Panc1 (cell line): ENCODE results near the gene SLC32A1. TPM values are rescaled to one million over a fixed set of nuclear protein-coding genes. Genes with fewer than 3 reads are reported as not detected.

Experiments
- ATAC-seq: fragments of 200-7000 bp; cut with Tn5 transposase; 2 replicates; pipeline ENCODE4 v1.9.1; 2020; ENCODE audit warnings: mild to moderate bottlenecking, moderate library complexity
- BruUV-seq: library from RNA; stranded (reverse); fragments of 400-500 nt; replicated peaks from 2 replicates; lab custom pipeline; 2021; lab: Mats Ljungman, UMichigan
- CTCF ChIA-PET: fragments of 300-600 bp; sonication (Branson Sonifier 250); formaldehyde crosslinking; loops from one replicate; lab custom pipeline; 2022; ENCODE audit warnings: antibody characterized with exemption; lab: Charles Lee
- POLR2A ChIA-PET: fragments of 300-600 bp; sonication (Branson Sonifier 250); formaldehyde crosslinking; loops from one replicate; lab custom pipeline; 2022; ENCODE audit warnings: antibody characterized with exemption; lab: Charles Lee
- DNase-seq: peaks from one replicate; pipeline ENCODE4 v3.0.0-alpha.2; 2010; ENCODE audit warnings: low read depth, low spot score
- H3K27ac ChIP-seq: 2 replicates; pipeline ENCODE4 v1.5.1; 2011; ENCODE audit warnings: mild to moderate bottlenecking, low read length, inconsistent platforms
- H3K27me3 ChIP-seq: fragments of 200-500 bp; sonication (Bioruptor generic); 2 replicates; pipeline ENCODE4 v1.6.0; 2014; ENCODE audit warnings: low read length, inconsistent platforms; ENCODE audit not compliant: control insufficient read depth, insufficient read depth
- H3K36me3 ChIP-seq: fragments of 200-500 bp; sonication (Bioruptor generic); 2 replicates; pipeline ENCODE4 v1.5.1; 2014; ENCODE audit warnings: inconsistent platforms, mild to moderate bottlenecking, low read length, moderate library complexity; ENCODE audit not compliant: control insufficient read depth, insufficient read depth
- H3K4me1 ChIP-seq: 2 replicates; pipeline ENCODE4 v1.5.1; 2011; ENCODE audit warnings: inconsistent platforms, mild to moderate bottlenecking, low read length, moderate library complexity; ENCODE audit not compliant: control insufficient read depth, insufficient read depth
- H3K4me3 ChIP-seq, 2 experiments: 2 replicates each; pipeline ENCODE4 v1.5.1; 2011 to 2012; ENCODE audit warnings: low read depth in 2 of 2, low read length in 2 of 2, mild to moderate bottlenecking in 2 of 2, inconsistent platforms in 1 of 2, moderate library complexity in 1 of 2
- H3K9me3 ChIP-seq: fragments of 200-500 bp; sonication (Bioruptor generic); 2 replicates; pipeline ENCODE4 v1.5.1; 2014; ENCODE audit warnings: low read depth, mild to moderate bottlenecking, inconsistent platforms, low read length, moderate library complexity; ENCODE audit not compliant: control insufficient read depth, insufficient read depth
- CTCF ChIP-seq: fragments of 450-650 bp; IDR thresholded peaks from 2 replicates; pipeline ENCODE4 v1.5.1; 2017; ENCODE audit warnings: mild to moderate bottlenecking
- POLR2AphosphoS5 ChIP-seq: IDR thresholded peaks from 2 replicates; pipeline ENCODE4 v1.6.1; 2012; ENCODE audit warnings: mild to moderate bottlenecking, low read depth, low read length, moderate library complexity
- REST ChIP-seq, 2 experiments: IDR thresholded peaks; 2 replicates each; pipeline ENCODE4 v1.6.1; 2011 to 2012; ENCODE audit warnings: low read depth in 2 of 2, control low read depth in 1 of 2, low read length in 1 of 2, mild to moderate bottlenecking in 1 of 2, moderate library complexity in 1 of 2; ENCODE audit not compliant: insufficient read depth in 1 of 2
- SIN3A ChIP-seq: IDR thresholded peaks from 2 replicates; pipeline ENCODE4 v1.6.1; 2012; ENCODE audit warnings: low read depth, mild to moderate bottlenecking, low read length, moderate library complexity, borderline replicate concordance; ENCODE audit not compliant: insufficient read depth
- TCF7L2 ChIP-seq: IDR thresholded peaks from 2 replicates; pipeline ENCODE4 v1.6.1; 2011; ENCODE audit warnings: mild to moderate bottlenecking, low read depth, low read length, inconsistent platforms
- in situ Hi-C: cut with HindIII; loops from 2 replicates; pipeline ENCODE4 v1.10.0; 2016; ENCODE audit warnings: low sequenced_read_pairs, low pct_unique_long_range_greater_than_20kb
- intact Hi-C: fragments of 100-400 bp; cut with micrococcal nuclease; formaldehyde crosslinking; loops from one replicate; pipeline ENCODE4 v1.10.0; 2022; ENCODE audit not compliant: unreplicated experiment
- total RNA-seq: library from RNA; stranded (reverse); gene quantifications from one replicate; pipeline ENCODE4 v1.2.1, GENCODE V29; 2021; ENCODE audit not compliant: unreplicated experiment

Gene SLC32A1
- total RNA-seq, 1 experiment from 2014 or later: not detected

DNA sequence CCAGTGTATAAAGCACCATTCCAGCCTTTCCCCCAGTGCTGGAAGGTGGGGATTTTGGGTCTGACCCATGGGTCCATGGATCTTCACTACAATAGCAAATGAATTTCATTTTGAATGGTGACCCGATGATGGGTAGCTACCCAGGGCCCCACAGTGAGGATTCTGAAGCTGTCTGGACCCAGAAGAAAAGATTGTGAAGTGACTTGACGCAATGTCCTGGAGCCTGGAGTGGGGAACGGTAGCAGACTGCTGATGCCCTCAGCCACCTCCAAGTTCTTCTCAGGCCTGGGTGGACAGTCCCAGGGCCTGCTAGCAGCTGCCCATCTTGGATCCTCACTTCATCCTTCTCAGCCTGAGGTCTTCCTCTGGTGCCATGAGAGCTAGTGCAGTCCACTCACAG lies 23.4 kb upstream of the SLC32A1 start:
- Histone ChIP-seq H3K4me1 (no peaks in the 10 kb centered on the region), H3K9me3 (no peaks in the 10 kb centered on the region), H3K27me3 (peaks cover 42% of the 10 kb centered on the region; the same call in 1 of the 2 replicates), H3K36me3 (no peaks in the 10 kb centered on the region), H3K27ac (no peak overlapping the region), H3K4me3 (no peak overlapping the region)
- in situ Hi-C loops (no loop called here), intact Hi-C loops (no loop called here)
- no peak for DNase-seq
- CTCF ChIA-PET: no interaction called here
- TF ChIP-seq SIN3A: no peak
- no peak for TF ChIP-seq CTCF
- no peak for TF ChIP-seq POLR2AphosphoS5
- no peak for TF ChIP-seq TCF7L2
- no peak for TF ChIP-seq REST (IDR thresholded peaks at IDR 0.05; ENCODE audit: insufficient read depth in 1 of 2, low read depth in 2 of 2, low read length in 1 of 2)
- no TSS peak for BruUV-seq
- POLR2A ChIA-PET: no interaction called here
- ATAC-seq: no peak

DNA sequence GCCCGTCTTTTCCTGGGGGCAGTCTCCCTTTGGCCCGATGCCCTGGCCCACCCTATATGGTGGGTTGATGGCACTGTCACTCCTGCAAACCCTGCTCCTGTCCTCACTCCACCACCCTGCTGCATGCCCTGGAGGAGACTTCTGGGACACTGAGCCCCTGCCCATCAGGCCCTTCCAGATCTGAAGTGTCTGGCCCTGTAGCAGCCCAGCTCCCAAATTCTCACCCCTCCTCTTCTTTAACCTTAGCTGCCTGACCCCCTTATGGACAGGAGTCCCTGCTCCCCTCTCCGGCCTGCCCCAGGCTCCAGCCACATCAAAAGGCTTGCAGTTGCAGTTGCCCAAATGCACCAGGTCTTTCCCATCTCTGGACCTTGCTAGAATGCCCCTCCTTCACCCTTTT lies 20.8 kb upstream of the SLC32A1 start:
- ChIA-PET CTCF (no interaction called here), POLR2A (no interaction called here)
- Histone ChIP-seq H3K4me3 (no peak overlapping the region), H3K9me3 (no peaks in the 10 kb centered on the region), H3K4me1 (no peaks in the 10 kb centered on the region), H3K27ac (no peak overlapping the region), H3K27me3 (peaks cover 36% of the 10 kb centered on the region; the same call in 1 of the 2 replicates), H3K36me3 (no peaks in the 10 kb centered on the region)
- ATAC-seq (no peak), DNase-seq (no peak)
- no peak for TF ChIP-seq POLR2AphosphoS5
- no peak for TF ChIP-seq TCF7L2
- no peak for TF ChIP-seq SIN3A
- TF ChIP-seq CTCF: no peak
- no peak for TF ChIP-seq REST (IDR thresholded peaks at IDR 0.05; ENCODE audit: insufficient read depth in 1 of 2, low read depth in 2 of 2, low read length in 1 of 2)
- intact Hi-C loops: no loop called here
- in situ Hi-C loops: no loop called here
- no TSS peak for BruUV-seq
